Liver (tissue), 9 donors: Measurements from ENCODE around the gene GABPB1. TPM values are rescaled to one million over a fixed set of nuclear protein-coding genes. Genes with fewer than 3 reads are reported as not detected.

Experiments
- DNase-seq: peaks from one replicate; pipeline ENCODE4 v3.0.0-alpha.2; 2017; ENCODE audit warnings: low spot score
- H3K27ac ChIP-seq, 2 donors: one replicate each; pipeline ENCODE4 v1.7.0; 2013; ENCODE audit warnings: inconsistent platforms in 2 of 2, low read length in 2 of 2, control low read depth in 1 of 2, low read depth in 1 of 2, mild to moderate bottlenecking in 1 of 2
- H3K27me3 ChIP-seq, 4 donors: one replicate each; pipeline versions ENCODE4 v1.6.1 to v1.7.0; 2013; ENCODE audit warnings: low read length in 3 of 4, inconsistent platforms in 1 of 4, mild to moderate bottlenecking in 1 of 4, moderate library complexity in 1 of 4; ENCODE audit not compliant: control insufficient read depth in 4 of 4, insufficient read depth in 4 of 4
- H3K36me3 ChIP-seq, 4 donors: one replicate each; pipeline versions ENCODE4 v1.6.1 to v1.7.0; 2013; ENCODE audit warnings: low read length in 3 of 4, mild to moderate bottlenecking in 3 of 4, low read depth in 1 of 4, moderate library complexity in 1 of 4; ENCODE audit not compliant: control insufficient read depth in 4 of 4, insufficient read depth in 3 of 4
- H3K4me1 ChIP-seq, 4 donors: one replicate each; pipeline versions ENCODE4 v1.6.1 to v1.7.0; 2013; ENCODE audit warnings: low read length in 3 of 4, mild to moderate bottlenecking in 3 of 4, moderate library complexity in 1 of 4; ENCODE audit not compliant: control insufficient read depth in 4 of 4, insufficient read depth in 4 of 4
- H3K4me3 ChIP-seq, 3 donors: one replicate each; pipeline versions ENCODE4 v1.6.1 to v1.7.0; 2013; ENCODE audit warnings: low read length in 3 of 3, control low read depth in 1 of 3, low read depth in 1 of 3, mild to moderate bottlenecking in 1 of 3
- H3K9ac ChIP-seq, 2 donors: one replicate each; pipeline ENCODE4 v1.7.0; 2013; ENCODE audit warnings: low read length in 2 of 2, mild to moderate bottlenecking in 2 of 2, moderate library complexity in 2 of 2, control low read depth in 1 of 2, low read depth in 1 of 2
- H3K9me3 ChIP-seq, 4 donors: one replicate each; pipeline versions ENCODE4 v1.6.1 to v1.7.0; 2013; ENCODE audit warnings: low read length in 3 of 4; ENCODE audit not compliant: control insufficient read depth in 4 of 4
- ATF3 ChIP-seq: IDR thresholded peaks from 2 replicates; pipeline ENCODE4 v1.6.1; 2016; ENCODE audit warnings: antibody characterized with exemption
- CTCF ChIP-seq: fragments of 150-350 bp; IDR thresholded peaks from 2 replicates; pipeline ENCODE4 v1.5.1; 2017; ENCODE audit warnings: improper control_type of control experiment, low read depth, low read length; ENCODE audit not compliant: missing input control
- EGR1 ChIP-seq, 2 donors: IDR thresholded peaks; 2 replicates each; pipeline ENCODE4 v1.6.1; 2016 to 2018; ENCODE audit warnings: antibody characterized with exemption in 2 of 2, low read depth in 2 of 2
- FOXA2 ChIP-seq: IDR thresholded peaks from 2 replicates; pipeline ENCODE4 v1.6.1; 2016; ENCODE audit warnings: antibody characterized with exemption
- GABPA ChIP-seq, 2 donors: IDR thresholded peaks in 1 of 2; conservative IDR thresholded peaks in 1 of 2; 2 replicates each; pipeline ENCODE4 v1.6.1; 2016; ENCODE audit warnings: antibody characterized with exemption in 2 of 2, mild to moderate bottlenecking in 1 of 2, moderate library complexity in 1 of 2
- MAX ChIP-seq: IDR thresholded peaks from 2 replicates; pipeline ENCODE4 v1.6.1; 2016; ENCODE audit warnings: antibody characterized with exemption
- NR2F2 ChIP-seq: IDR thresholded peaks from 2 replicates; pipeline ENCODE4 v1.6.1; 2016; ENCODE audit warnings: antibody characterized with exemption
- RAD21 ChIP-seq, 2 donors: IDR thresholded peaks; 2 replicates each; pipeline ENCODE4 v1.6.1; 2016; ENCODE audit warnings: antibody characterized with exemption in 2 of 2, mild to moderate bottlenecking in 2 of 2
- REST ChIP-seq: IDR thresholded peaks from 2 replicates; pipeline ENCODE4 v1.6.1; 2016; ENCODE audit warnings: antibody characterized with exemption, mild to moderate bottlenecking
- RXRA ChIP-seq, 2 donors: IDR thresholded peaks; 2 replicates each; pipeline ENCODE4 v1.6.1; 2017 to 2018; ENCODE audit warnings: antibody characterized with exemption in 2 of 2, mild to moderate bottlenecking in 1 of 2
- SP1 ChIP-seq: IDR thresholded peaks from 2 replicates; pipeline ENCODE4 v1.6.1; 2018; ENCODE audit warnings: antibody characterized with exemption, mild to moderate bottlenecking
- TAF1 ChIP-seq: conservative IDR thresholded peaks from 2 replicates; pipeline ENCODE4 v1.6.1; 2016; ENCODE audit warnings: antibody characterized with exemption, mild to moderate bottlenecking
- YY1 ChIP-seq: IDR thresholded peaks from 2 replicates; pipeline ENCODE4 v1.6.1; 2016; ENCODE audit warnings: antibody characterized with exemption, mild to moderate bottlenecking
- WGBS: extraction: QIAGEN DNeasy Blood & Tissue Kit; methylation state at CpG from one replicate; pipeline ENCODE4 v1.1.7; 2013; 5-methylcytosine and 5-hydroxymethylcytosine counted together
- polyA plus RNA-seq, 2 donors: library from polyadenylated mRNA; stranded (reverse) in 1 of 2; unstranded in 1 of 2; fragments of 200-250 nt in 1 of 2; fragments of >200 nt in 1 of 2; fragmentation: Nextera tagmentation in 1 of 2; extraction: Ambion mirVana in 1 of 2; gene quantifications; one replicate each; pipeline versions ENCODE4 v1.2.1 to v1.2.3, GENCODE V29; 2013 to 2015
- total RNA-seq, 2 donors: library from RNA; depleted of rRNA; stranded (reverse); fragments of >200 nt; gene quantifications; one replicate each; pipeline ENCODE4 v1.2.3, GENCODE V29; 2014
- donor health status: healthy.
- donor health status: healthy.
- donor health status: healthy.
- donor health status: healthy.
- donor health status: healthy.

The GABPB1 gene
- total and polyA plus RNA-seq, 4 donors: 4.4 to 23.6 (median 9.8) TPM

GRCh38 chr15:50333229-50333628 lies 21.8 kb downstream of the GABPB1 start:
- Histone ChIP-seq H3K27ac (no peak overlapping the region), H3K36me3 (no peaks in the 10 kb centered on the region), H3K9me3 (no peaks in the 10 kb centered on the region), H3K9ac (no peak overlapping the region), H3K4me3 (no peak overlapping the region), H3K27me3 (no peaks in the 10 kb centered on the region), H3K4me1 (no peaks in the 10 kb centered on the region)
- WGBS: 97% methylated on average over 4 of the region's 4 CpGs
- DNase-seq: no peak
- TF ChIP-seq ATF3 (no peak), SP1 (no peak)

- no peak for DNase-seq
- no peaks in the 10 kb centered on the region for H3K4me1 ChIP-seq
- H3K4me3 ChIP-seq: no peak overlapping the region
- H3K36me3 ChIP-seq: no peaks in the 10 kb centered on the region
- no peaks in the 10 kb centered on the region for H3K9me3 ChIP-seq
- no peak overlapping the region for H3K27ac ChIP-seq
- no peak overlapping the region for H3K9ac ChIP-seq
- TF ChIP-seq FOXA2 (no peak), RXRA (IDR thresholded peaks at IDR 0.05) (no peak), SP1 (no peak), EGR1 (IDR thresholded peaks at IDR 0.05; ENCODE audit: low read depth in 2 of 2) (no peak), RAD21 (IDR thresholded peaks at IDR 0.05) (no peak), CTCF (no peak), NR2F2 (no peak), TAF1 (no peak), GABPA (IDR thresholded peaks at IDR 0.05 in 1 of 2, conservative IDR thresholded peaks at IDR 0.05 in 1 of 2) (no peak), ATF3 (no peak), REST (no peak), YY1 (no peak), MAX (no peak)
- WGBS: 94% methylated on average over 1 of the region's 1 CpG
- no peaks in the 10 kb centered on the region for H3K27me3 ChIP-seq
These were observed 24.1 kb downstream of the GABPB1 start for GRCh38 chr15:50330921-50331320.
